ENCODE results near the gene SP8.
"Not testable (repeated sequence)": the region's sequence is repeated elsewhere in the genome, so short reads cannot be mapped to it uniquely, and the experiment has no call there.

Gene SP8

DNA sequence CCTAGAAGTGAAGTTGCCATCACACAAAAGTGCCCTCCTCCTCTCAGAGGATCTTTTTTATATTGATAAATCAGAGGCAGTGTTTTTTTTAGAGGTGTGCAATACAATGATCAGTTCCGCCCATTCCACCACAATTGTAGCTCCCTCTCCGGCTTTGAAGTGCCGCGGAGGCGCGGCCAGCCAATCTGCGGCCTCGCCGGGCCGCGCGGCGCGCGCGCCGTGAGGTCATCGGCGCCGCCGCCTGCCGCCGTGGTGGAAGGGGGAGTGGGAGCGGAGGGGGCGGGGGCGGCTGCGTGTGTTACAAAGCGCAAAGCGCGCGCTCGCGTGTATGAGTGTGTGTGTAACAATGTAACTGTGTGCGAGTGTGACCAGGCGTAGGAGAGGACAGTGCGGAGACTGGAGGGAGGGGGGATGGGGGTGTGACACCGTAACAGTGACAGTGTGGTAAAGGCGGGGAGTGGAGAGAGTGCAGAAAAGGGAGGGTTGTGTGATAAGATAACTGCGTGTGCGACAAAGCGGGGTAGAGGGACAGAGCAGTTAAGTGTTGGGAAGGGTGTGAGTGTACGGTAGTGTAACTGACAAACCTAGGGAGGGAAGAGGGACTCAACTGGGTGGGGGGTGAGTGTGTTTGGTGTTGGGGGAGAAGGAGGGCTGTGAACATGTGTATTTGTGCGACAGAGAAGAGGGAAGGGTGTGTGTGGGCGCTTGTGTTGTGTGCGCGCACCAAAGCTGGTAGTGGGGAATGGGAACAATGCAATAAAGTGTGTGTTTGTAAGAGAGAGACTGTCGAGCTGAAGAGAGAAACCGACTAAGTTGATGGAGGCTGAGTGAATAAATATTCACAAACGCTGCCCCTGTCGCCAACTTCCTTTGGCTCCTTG, at the start of gene SP8:
SP8 (minus strand) TSS at position 108 of the 881 bp plus-strand sequence; CDS start at position 20, 88 bp downstream.
- no peak for DNase-seq

DNA sequence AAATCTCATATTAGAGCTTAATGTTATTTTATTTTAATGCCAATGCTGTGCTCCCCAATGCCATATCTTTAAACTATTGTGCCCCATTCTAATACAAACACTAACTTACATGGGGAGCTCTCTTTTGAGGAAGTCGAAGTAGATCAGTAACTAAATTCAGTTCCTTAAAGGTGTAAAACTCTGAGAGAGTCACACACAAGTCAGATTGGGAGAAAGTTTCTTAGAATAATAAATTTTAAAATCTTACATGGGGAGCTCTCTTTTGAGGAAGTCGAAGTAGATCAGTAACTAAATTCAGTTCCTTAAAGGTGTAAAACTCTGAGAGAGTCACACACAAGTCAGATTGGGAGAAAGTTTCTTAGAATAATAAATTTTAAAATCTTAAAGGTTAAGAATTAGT, 49.7 kb upstream of the SP8 start:
- not testable (repeated sequence) for DNase-seq

DNA sequence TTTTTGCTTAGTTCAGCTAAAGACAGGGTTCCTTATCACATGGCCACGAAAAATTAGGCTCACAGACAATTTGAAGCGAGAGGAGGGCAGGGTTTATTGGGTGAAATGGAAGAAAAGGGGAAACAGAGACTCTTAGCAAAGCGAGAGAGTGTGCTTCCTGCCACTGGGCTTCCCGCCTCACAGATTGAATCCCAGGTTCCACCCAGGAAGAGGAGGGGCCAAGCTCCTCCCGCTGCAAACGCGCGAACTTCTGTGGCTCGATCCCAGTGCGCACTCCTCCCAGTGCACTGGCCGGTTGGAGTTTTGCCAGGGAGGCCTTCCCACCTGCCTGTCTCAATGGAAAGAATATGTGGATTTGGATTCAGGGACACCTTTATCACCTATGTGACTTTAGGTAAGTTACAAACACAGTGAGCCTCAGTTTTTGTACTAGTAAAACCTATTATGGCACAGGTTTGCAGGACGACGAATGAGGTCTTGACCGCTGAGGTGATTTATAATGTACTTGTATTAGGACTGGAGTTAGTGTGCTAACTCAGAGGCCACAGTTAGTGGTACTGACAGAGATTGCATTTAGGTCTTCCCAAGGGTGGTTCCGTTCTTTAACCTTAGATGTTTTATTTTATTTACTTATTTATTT, 48.5 kb upstream of the SP8 start:
- DNase-seq: no peak

DNA sequence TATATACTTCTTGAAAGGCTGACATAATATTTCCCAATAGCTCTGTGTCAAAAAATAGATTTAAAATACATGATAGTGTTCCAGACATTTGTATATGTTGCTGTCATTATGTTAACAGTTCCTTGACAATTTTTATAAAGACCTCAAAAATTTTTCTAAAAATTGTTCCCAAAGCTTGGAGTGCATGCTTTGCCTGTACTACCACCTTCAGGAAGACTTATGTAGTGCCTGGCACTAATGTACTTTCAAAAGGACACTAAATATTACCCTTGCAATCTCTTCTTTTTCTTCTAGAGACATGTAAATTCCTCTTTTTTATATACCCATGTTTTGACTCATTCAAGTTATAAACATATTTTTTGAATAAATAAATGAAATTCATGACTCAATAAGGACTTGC, 48.0 kb upstream of the SP8 start:
- DNase-seq: no peak

DNA sequence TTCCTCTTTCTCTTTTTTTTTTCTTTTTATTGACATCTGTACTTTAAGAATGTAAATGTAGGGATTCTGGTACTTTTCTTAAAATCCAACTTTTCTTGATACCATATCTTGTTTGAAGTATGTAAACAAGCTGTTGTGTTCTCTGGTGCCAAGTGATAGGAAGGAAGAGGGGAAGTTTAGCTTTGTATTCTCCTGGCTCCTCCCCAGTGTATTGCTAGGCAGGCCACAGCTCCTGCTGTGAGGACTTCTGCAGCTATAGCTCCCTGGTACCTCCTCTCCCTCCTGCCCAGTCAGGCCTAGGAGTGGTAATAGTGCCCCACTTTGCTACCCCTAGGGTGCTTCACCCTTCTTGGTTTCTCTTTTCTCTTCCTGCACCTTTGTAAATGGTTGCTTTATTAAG, 45.3 kb upstream of the SP8 start:
- no peak for DNase-seq

DNA sequence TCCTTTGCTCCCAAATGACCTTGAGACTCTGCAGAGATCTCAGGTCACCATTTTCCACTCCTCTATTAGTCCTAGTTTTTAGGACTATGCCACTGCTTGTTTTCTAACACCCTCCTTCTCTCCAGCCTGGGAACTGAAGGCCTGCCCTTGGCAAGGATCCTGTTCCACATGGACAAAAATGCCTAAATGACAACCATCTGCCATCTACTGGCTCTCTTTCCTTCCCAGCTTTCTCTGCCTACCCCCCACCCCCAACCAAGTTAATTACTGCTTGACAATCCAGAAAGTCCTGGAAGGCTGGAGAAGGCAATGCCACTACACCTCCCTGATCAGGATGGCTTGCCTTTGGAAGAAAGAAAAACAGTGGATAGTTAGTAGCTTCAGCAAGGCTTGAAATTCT, 44.8 kb upstream of the SP8 start:
- no peak for DNase-seq

DNA sequence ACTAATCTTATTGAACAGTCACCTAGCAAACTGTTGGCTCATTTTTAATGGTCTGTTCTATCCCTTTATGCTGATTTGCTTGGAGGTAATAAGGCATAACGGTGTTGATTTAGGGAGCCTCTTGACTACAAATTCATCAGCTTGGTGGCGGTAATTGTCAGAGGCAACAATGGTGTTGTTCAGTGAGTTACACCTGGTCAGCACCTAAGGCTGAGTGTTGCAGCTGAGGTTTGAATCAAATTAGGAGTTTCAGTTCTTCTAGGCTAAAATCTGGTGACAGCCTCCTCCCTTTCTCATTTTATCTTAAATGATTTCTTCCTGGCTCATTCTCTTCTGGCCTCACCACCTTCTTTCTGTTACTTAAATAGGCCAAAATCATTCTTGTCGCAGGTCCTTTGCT, 42.3 kb upstream of the SP8 start:
- DNase-seq: no peak

DNA sequence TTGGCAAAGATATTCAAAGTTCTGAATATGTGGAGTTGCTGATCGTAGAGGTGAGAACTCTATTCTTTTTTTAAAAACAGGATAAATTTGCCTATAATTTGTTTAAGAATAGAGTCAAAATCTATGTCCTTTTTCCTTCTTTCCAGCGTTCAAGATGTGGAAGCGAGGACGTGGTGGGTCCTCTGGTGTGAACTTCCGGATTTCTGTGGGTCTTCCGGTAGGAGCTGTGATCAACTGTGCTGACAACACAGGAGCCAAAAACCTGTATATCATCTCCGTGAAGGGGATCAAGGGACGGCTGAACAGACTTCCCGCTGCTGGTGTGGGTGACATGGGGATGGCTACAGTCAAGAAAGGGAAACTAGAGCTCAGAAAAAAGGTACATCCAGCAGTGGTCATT, 40.5 kb upstream of the SP8 start:
- no peak for DNase-seq

DNA sequence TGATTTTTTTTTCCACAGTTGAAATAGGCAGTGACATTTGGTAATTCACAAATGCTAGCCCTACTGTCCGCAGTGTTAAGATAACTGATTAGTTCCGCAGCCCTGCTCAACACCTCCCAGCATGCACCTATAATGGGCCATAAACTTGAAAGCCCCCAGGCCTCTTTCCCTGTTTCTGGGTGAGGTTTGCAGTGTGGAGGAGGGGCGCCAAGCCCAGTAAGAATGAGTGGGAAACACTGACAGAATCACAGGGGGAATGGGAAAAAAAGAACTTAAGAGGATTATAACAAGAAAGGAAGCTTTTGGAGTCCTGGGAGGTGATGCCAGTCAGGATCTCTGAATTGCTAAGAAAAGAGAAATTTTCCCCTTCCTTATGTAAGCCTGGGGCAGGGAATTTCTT, 39.6 kb upstream of the SP8 start:
- no peak for DNase-seq

DNA sequence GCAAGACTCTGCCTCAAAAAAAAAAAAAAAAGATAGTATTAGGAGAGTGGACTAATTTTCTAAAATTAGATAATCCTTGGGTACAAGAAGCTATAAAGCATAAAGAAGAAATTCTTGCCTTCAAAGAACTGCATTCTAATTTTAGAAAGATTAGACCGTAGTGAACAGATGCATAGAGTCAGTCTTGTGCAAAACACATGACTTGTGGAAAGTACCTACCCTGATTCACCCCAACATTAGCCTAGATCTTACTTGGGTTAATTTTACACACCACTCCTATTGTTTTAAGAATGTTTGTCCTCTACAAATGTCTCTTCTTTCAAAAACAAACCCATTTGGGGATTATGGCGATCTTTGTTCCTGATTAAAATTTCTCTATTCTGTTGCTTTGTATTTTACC, 38.9 kb upstream of the SP8 start:
- no peak for DNase-seq

DNA sequence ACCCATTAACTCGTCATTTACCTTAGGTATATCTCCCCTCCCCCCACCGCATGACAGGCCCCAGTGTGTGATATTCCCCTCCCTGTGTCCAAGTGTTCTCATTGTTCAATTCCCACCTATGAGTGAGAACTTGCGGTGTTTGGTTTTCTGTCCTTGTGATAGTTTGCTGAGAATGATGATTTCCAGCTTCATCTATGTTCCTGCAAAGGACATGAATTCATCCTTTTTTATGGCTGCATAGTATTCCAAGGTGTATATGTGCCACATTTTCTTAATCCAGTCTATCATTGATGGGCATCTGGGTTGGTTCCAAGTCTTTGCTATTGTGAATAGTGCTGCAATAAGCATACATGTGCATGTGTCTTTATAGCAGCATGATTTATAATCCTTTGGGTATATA, 34.7 kb upstream of the SP8 start:
- not testable (repeated sequence) for DNase-seq

DNA sequence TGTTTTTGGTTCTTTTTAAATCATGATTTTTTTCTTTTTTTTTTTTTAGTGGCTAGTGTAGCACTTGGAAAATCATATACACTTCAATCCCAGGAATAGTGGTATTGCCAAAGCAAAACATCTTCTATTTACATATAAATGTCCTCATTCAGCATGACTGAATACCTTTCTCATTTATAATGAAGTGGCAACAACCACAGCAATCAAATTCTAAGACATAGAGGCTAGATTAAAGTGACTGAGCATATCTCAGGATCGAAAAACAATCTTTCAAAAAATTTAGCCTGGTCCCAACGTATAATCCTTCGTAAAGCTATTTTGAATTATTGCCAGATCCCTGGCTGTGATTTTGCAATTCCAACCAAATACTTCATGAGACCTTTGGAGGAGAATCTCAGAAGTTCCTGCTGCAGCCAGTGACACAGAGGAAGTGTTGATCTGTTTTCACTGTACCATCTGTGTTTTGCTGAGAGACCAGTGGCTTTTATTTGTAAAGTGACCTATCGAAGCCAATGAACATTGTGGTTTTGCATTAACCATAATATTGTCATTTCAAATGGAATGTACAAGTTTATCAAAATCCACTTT, 29.8 kb upstream of the SP8 start:
- no peak for DNase-seq

DNA sequence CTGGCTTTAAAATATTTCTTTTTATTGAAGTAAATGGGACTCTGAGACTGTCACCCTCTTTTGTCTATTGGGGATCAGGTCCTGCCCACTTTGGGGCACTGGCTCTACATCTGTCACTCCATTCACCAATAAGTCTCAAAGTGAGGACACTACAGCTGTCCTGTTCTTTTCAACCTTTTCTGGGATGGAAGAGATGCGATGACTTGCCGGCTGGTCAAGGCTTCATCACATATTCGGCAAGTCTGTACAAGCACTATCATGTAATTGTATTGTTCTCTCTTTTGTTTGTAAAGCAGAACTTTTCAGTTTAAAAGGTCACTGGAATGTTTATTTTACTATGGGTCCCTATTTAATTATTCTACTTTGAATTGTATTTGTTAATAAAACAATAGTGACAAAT, 17.7 kb upstream of the SP8 start:
- DNase-seq: no peak

DNA sequence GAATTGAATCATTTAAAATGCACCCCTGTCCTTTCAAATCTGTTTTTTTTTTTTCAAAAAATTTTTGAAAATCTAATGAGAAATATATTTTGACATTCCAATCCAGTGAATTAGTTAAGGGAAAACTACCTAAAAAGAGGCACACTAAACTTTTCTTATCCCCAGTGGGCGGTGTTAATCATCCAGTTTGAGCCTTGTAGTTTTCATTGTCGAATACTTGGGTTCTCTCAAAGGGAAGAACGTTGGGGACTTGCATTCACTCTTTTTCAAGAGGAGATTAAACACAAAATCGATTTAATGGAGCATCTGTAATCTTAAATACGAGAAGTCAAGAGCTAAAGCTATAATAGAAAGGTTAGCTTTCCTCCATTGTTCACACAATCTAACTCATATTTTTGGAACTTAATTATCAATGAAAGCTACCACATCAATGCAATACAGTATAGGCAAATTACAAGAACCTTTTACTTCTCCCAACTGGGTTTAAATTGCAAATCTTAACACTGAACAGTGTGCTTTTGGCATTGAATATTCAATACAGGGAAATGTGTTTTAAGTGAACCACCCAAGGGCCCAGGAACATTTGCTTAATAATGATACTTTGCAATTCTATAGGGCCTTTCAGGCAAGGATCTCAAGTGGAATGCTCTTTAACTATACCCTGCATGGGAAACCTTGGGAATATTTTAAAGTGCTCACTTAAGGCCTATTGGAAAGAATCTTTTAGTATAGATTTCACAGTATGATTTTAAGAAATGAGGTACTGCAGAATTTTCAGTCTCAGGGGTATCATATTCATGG, 13.1 kb upstream of the SP8 start:
- no peak for DNase-seq

DNA sequence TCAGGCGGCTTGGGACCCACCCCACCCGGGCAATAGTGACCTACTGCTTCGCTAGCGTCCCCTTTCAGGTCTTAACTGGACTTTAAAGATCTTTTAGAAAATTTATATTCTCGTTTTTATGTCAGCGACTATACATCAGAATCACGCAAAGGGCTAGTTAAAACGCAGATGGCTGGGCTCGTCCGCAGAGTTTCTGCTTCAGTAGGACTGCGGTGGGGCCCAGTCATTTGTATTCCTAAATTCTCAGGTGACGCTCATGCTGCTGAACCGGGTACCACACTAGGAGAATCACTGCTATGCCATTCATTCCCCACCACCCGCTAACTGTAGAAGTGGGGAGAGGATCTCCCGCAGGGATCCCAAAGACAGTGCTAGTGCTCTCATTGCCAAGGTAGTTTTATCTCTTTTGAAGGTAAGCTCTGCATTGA, 12.0 kb upstream of the SP8 start:
- DNase-seq: no peak

DNA sequence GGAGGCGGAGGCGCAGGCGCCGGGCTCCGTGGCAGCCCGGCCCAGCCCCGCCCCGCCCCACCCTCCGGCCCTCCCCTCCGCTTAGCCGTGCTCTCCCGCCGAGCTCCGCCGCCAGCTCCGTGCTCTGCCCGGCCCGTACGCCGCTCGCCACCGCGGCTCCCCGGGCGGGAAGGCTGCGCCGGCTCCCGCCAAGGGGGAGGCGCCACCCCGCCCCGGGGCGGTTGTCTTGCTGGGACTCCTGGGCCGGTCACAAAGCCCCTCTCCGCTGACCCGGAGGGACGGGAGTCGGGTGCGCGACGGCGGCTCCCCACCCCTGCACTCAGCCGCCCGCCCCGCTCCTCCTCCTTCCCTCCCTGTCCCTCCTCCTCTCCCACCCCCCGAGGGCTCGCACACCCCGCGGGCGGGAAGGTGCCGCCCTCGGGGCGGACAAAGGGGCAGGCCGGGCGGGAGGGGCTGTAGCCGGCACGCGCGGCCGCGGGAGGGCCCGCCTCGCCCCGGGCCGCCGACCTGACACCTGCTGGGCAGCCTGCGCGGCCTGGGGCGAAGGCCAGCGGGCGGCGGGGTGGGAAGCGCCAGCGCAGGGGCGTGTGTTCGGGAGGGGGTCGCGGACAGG, 11.5 kb upstream of the SP8 start:
- DNase-seq: no peak

DNA sequence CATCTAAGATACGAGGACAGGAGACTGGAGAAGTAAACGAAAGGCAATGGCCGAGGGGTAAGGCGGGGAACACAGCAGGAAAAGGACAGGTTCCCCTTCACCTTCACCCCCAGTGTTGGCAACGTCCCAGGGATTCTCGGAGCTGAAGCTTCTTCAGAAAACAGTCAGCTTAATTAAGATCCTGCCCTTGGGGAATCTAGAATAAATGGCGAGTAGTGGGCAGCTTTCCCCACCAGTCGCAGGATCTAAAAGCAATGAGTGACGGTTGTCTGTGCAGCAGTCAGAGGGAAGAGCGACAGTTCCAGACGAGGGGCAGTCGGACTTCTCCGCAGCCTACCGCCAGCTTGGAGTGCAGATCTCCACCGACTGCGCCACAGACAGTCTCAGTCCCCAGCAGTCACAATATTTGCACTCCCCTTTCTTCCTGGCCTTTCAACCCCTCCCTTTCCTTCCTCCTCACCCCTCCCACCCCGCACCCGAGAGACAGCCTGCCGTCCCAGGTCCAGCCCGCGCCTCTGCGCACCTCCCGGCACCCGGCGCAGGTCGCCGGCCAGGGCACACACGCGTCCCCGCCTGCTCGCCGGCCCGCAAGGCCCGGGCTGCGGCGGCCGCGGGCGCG, 10.9 kb upstream of the SP8 start:
- DNase-seq: no peak

DNA sequence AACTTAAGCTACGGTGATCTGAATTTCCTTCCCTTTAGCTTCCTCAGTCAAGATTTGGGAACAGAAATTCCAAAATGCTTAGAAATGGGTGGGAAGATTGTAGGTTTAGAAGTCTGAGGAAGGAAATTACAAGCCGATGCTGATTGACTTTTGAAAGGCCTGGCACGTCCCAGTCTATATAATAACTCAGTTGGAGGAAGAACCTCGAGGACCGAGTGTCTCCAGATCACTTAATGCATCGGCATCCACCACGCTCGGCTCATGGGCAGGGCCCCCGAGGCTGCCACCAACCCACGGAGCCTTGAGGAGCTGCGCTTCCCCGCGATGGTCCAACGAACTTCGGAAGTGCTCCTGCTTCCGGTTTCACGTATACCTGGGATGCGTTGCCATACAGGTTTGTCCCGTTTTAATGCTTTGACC, 10.4 kb upstream of the SP8 start:
- no peak for DNase-seq

DNA sequence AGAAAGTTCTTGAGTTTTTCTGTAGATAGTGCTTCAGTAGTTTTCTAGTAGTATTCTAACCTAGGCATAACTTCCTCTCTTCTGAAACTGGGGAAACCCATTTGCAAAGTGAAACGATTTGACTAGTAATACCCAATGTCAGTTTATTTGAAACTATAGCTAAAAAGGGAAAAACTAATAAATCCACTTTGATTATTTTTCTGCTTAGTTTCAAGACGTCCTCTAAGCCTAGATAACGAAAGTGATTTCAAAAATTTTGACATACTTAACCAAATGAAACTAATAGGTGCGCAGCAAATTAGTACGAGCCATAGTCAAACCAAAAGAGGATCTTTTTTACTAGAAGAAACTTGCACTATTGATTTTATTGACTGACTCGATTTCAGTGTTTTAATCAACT, 9.8 kb upstream of the SP8 start:
- no peak for DNase-seq

DNA sequence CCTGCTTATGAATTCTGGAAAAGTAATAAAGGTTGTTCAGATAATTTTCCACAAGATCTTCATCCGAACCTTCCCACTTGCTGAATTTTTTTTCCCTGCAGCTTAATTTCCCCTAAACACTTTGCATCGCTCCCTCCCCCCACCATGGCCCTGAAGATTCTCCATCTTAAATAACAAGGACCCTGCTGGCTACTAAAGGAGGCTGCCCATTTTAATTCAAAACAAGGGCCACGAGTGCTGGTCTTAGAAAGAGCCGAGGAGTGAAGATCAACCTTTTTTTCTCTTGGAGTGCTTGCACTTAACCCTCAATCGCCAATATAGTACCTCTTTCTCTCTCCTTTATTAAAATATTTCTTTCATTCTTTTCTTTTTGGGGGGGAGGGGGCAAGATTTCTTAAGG, 9.2 kb upstream of the SP8 start:
- no peak for DNase-seq

DNA sequence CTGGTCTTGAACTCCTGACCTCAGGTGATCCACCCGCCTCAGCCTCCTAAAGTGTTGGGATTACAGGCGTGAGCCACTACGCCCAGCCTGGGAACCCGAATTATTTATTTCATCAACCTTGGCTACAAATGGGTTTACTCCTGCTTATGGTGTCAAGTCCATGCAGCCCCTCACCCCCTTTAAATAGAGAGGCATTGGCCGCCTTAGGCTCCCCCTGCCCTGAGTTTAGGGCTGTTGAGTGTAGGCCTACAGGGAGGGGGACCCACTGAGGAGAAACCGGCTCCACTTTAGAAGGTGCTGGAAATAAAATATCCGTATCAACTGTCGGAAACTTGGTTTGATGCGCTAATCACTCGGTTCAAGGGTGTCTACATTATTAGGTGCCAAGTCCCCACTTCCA, 8.7 kb upstream of the SP8 start:
- DNase-seq: no peak

Data from nucleus accumbens (tissue), 56 donors.